HT1080 (cell line): Measurements from ENCODE around the gene TMEM39B. TPM values are rescaled to one million over a fixed set of nuclear protein-coding genes. Genes with fewer than 3 reads are reported as not detected.

Source experiments
- small RNA-seq: library from RNA; depleted of rRNA; stranded (forward); fragments of <200 nt; gene quantifications from one replicate; pipeline ENCODE3, GENCODE V24; 2014
- total RNA-seq: library from RNA; depleted of rRNA; stranded (reverse); fragments of >200 nt; shearing (Covaris generic); gene quantifications from 2 replicates; pipeline ENCODE4 v1.2.3, GENCODE V29; 2014; rRNA removed

TMEM39B gene
- total RNA-seq, 1 experiment from 2014 or later, result 24.7 TPM

Small RNA genes lying within 50 kb of the gene (small RNA-seq; reads per million reads assigned to genes)
- gene MIR5585, result not detected
- not detected for gene RF00017

Other genes with a start within 250 kb of the TMEM39B start
- gene PTP4A2, start 134.6 kb upstream of the TMEM39B start, total RNA-seq, result 404 and 496 TPM in 2 replicates
- 54.6 and 111 TPM in 2 replicates for gene KHDRBS1, start 59.1 kb upstream of the TMEM39B start, total RNA-seq
- 35.7 and 40.0 TPM in 2 replicates for gene KPNA6, start 35.1 kb downstream of the TMEM39B start, total RNA-seq
- gene TXLNA, start 106.7 kb downstream of the TMEM39B start, total RNA-seq, result 56.1 and 67.5 TPM in 2 replicates
- gene CCDC28B, start 127.7 kb downstream of the TMEM39B start, total RNA-seq, result 13.4 and 14.0 TPM in 2 replicates
- 3.0 and 3.5 TPM in 2 replicates for gene IQCC, start 132.7 kb downstream of the TMEM39B start, total RNA-seq
- not detected in 2 replicates for gene DCDC2B, start 136.2 kb downstream of the TMEM39B start, total RNA-seq
- 15.6 and 17.2 TPM in 2 replicates for gene TMEM234, start 149.4 kb downstream of the TMEM39B start, total RNA-seq
- 640 and 670 TPM in 2 replicates for gene EIF3I, start 149.5 kb downstream of the TMEM39B start, total RNA-seq
- 0.17 and 0.95 TPM in 2 replicates for gene FAM167B, start 174.3 kb downstream of the TMEM39B start, total RNA-seq
- gene LCK, start 178.3 kb downstream of the TMEM39B start, total RNA-seq, result 0.16 TPM in 1 of 2 replicates, not detected in the other
- 123 and 126 TPM in 2 replicates for gene HDAC1, start 219.1 kb downstream of the TMEM39B start, total RNA-seq